HG03565 (cell line): ENCODE results near the gene DAB2IP.

Experiments
- ATAC-seq: cut with Tn5 transposase; IDR thresholded peaks from one replicate; pipeline ENCODE4 v1.9.1; 2021; ENCODE audit warnings: mild to moderate bottlenecking, moderate library complexity; ENCODE audit not compliant: unreplicated experiment

The DAB2IP gene

DNA sequence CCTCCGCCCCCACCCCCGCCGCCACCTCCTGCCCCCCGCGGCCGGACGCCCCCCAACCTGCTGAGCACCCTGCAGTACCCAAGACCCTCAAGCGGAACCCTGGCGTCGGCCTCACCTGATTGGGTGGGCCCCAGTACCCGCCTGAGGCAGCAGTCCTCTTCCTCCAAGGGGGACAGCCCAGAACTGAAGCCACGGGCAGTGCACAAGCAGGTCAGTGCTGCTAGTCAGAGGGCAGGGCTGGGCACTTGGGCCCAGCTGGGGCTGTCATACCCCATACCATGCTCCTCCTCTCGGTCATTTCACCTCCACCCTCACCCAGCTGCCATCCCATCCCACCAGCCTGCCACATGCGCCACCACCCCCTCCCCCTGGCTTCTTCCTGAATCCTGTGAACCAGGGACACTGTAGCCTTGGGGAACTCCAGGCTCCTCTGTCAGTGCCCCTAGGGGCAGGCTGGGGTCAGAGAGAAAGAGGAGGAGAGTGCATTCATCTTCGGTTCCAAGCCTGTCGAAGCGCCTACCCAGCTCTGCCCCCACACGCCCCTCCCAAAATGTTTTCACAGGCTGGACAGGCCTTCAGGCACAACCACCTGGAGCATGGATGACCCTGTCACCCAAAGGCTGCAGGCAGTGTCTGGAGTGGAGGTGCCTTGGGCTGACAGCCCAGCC, 122.0 kb downstream of the DAB2IP start:
- no peak for ATAC-seq

DNA sequence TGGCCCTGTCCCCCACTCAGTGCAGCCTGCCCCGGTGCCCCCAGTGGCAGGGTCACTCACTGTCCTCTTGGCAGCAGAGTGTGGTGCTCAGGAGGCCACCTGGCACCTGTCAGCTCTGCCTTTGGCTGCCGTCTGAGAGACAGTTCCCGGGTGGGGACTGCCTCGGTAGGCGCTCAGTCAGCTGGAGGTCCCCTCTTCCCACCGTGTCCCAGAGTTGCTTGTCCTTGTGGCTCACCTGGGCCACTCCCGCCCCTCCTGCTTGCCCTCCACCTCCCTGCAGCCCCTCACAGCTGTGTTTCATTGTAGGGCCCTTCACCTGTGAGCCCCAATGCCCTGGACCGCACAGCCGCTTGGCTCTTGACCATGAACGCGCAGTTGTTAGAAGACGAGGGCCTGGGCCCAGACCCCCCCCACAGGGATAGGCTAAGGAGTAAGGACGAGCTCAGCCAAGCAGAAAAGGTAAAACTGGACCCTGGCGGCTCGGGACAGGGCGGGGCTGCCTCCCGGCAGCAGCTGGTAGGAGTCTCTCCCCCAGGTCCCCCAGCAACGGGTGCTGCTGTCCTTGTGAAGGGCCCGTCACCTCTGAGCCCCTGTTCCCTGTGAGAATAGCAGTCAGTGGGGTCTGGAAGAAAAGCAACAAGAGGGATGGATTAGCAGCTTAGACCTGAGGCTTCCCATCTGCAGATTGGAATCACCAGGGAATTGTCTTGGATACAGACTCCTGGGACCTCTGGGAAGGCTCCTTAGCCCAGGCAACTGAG, 122.7 kb downstream of the DAB2IP start:
- ATAC-seq: no peak

DNA sequence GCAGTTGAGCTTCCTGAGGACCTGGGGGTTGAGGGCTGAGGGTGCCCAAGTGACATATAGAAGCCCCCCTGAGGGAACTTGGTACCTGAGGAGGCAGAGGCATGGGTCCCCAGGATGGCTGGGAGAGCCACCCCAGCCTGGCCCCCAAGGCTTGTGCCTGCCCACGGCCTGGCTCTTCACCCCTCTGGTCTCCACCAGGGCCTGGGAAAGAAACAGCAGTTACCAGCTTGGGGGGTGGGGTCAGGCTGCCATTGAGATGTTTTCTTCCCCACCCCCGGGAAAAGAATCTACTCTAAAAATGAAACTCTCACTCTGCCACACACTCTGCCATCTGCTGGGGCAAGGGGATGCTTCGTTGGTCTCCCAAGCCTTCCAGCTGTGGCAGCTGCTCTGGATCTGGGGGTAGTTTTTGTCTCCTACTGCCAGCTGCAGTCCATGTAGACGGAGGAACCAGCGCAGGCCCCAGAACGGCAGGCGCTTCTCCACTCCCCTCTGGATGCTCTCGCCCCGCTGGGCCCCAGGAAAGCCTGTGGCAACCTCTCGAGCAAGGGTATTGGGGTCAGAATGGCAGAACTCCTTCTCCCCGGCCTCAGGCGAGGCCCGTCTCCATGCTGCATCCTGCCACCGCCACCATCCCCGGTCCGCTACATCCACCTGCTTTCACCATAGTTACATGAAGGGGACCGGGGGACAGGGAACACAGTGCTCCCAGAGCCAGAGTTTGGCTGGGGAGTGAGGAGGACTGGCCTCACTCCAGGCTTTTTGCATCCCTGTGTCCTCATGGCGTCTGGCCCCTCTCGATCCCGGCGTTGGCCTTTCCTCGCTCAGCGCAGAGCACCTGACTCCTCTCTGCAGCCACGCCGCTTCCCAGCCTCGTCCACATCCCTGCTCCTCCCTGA, 123.5 kb downstream of the DAB2IP start:
- ATAC-seq: no peak

DNA sequence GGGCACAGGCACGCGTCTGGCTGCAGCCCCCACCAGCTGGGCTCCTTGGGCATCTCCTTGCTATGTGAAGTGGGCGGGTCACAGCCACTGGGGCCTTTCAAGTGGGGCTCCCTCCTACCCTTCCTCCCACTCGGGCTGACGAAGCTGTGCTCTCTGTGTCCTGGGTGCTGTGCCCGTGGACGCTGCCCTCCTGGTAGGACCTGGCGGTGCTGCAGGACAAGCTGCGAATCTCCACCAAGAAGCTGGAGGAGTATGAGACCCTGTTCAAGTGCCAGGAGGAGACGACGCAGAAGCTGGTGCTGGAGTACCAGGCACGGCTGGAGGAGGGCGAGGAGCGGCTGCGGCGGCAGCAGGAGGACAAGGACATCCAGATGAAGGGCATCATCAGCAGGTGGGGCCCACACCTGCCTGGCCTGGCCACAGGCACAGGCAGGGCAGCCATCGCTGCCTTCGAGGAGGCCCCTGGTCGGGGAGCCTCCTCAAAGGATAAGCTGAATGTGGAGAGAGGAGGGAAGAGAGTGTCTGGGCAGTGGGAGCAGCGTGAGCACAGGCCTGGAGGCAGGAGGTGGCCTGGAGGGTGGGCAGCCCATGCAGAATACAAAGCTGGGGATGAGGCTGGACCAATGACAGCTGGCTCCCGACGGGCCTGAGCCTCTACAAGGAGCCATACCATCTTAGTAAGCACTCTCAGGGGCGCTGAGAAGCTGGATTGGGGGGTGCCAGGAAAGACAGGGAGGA, 124.7 kb downstream of the DAB2IP start:
- ATAC-seq: no peak

DNA sequence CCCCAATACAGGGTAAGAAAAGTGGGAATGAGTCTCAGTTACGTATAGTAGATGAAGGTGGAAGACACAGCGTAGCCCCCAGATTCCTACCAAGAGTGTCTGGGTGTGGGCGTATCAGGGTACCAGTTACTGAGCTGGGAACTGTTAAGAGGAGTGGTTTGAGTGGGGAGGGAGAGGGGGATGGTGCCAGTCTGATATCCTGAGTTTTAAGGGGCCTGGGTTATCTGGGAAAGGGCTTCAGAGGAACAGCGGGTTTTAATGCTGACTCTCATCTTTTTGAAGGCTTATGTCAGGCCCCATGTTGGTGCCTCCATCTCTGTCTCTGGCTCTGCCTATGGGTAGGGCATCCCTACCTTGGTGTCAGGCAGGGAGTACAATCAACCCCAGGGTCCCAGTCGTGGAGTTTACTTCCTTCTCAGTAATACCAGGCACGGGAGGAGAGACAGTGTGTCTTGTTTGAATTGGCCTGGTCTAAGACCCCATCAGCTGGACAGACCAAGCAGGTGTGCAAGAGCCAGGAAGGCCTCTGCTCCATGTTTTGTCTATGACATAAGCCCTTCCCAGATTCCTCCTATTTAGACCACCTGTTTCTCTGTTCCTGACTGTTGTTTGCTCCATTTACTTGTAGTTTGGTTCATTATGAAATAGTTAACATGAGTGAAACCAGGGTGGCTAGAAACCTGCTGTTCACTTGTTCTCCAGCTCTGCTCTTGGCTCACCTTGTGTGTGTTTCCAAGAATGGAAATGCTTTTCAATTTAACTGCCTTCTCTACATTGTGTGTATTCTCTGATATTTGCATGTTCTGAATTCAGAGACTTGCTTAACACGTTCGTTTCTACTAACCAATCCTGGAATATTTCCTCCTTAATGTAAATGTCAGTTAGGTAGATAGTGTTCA, 125.6 kb downstream of the DAB2IP start:
- no peak for ATAC-seq

DNA sequence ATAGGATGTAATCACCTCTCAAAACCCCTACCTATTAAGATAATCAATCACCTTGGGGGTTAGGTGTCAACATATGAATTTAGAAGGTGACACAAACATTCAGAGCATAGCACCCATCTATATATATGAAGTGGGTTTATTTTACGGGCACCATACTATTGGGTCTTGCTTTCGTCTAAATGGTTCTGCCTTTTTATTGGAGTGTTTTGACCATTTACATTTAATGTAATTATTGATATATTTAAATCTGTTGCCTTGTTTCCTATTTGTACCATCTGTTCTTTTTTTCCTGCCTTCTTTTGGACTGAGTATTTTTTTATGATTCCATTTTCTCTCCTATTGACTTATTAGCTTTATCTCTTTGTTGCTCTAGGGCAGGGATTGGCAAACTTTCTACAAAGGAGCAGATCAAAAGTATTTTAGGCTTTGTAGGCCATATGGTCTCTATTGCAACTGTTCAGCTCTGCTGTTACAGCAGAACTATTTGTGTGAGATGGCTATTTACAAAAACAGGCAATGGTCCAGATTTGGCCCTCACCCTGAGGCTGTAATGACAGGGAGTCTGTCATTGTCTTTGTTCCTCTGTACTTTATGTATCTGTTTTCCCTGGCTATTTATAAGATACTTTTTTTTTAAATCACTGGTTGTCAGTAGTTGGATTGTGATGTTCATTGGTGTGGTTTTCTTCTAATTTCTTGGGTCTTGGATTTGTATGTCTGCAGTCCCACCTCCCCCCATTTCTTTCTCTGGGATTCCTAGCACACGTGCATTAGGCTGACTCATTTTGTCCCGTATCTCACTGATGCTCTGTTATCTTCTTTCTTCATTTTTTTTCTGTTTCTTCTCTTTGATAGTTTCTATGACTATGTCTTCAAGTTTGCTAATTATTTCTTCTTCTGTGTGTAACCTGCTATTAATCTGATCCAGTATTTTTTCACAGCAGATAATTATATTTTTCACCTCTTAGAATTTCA, 127.1 kb downstream of the DAB2IP start:
- no peak for ATAC-seq

DNA sequence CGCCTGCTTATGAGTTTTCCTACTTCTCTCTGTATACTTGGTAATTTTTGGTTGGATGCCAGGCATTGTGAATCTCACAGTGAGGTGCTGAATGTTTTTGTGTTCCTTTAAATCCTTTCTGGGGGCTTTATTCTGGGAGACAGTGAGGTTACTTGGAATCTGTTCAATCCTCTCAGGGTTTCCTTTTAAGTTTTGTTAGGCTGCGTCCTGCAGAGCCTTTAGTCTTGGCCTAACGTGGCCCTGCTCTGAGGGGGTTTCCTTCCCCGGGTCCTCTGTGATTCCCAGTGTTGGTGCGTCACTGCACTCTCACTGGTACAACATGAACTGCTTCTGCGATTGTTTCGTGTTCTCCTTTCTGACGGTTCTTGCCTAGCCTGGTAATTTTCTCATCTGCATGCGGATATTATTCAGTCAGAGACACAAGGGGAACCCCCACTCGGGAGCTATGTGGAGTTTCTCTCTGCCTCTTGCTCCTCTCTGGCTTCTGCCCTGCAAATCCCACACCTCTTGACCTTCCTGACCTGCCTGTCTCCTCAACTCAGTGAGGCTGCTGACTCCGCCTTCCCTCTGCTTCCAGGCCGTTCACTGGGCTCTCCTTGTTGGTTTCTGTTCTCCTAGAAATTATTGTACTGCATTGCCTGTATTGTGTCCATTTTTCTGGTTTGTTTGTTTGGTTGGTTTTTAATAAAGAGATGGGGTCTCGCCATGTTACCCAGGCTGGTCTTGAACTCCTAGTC, 128.1 kb downstream of the DAB2IP start:
- ATAC-seq: no peak

DNA sequence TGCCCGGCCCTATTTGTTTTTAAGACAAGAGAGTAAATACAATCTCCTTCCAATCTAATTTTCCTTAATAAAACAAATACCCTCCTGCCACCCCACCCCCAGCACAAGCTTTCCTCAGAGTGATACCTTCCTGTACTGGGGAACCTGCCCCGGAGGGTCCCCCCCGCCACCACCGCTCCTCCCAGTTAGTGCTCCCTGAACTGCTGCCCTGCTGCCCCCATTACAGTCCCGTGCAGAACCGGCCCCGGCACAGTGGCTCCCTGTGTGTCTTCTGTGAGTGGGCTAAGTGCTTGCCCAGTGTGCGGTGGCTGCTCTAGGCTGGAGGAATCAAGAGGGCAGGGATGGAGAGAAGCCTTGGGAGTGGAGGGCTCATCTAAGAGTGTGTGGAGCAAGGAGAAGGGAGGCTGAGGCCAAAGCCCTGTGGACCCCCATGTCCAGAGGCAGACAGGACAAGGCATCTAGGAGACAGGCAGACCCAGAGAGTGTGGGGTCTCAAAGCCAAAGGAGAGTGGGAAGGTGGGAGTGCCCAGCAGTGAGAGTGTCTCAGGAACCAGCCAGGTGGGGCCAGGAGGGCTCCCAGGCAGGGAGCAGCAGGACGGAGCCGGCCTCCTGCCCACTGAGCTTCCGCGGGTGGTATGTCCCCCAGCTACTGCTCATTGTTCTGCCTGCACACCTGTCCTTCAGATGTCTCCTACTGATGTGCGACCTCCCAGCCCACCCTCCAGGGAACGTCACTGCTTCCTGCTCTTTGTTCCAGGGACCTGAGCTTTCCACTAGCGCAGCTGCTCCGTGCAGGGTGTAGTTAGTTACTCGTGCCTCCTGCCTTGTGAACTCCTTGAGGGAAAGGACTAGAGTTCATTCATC, 129.0 kb downstream of the DAB2IP start:
- no peak for ATAC-seq

DNA sequence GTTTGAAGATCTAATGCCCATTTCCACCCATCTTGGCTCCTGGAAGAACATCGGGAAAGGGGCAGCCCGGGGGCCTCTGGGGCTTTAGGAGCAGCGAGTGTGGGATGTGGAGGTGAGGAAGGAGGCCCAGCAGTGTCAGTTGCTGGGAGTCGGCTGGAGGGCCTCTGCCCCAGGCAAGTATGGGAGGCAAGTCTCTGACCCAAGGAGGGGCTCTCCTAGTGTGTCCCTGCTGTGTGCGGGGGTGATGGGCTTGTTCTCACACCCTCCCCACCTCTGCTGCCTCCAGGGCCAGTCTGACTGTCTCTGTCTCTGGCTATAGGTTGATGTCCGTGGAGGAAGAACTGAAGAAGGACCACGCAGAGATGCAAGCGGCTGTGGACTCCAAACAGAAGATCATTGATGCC, 129.7 kb downstream of the DAB2IP start:
- ATAC-seq: no peak

DNA sequence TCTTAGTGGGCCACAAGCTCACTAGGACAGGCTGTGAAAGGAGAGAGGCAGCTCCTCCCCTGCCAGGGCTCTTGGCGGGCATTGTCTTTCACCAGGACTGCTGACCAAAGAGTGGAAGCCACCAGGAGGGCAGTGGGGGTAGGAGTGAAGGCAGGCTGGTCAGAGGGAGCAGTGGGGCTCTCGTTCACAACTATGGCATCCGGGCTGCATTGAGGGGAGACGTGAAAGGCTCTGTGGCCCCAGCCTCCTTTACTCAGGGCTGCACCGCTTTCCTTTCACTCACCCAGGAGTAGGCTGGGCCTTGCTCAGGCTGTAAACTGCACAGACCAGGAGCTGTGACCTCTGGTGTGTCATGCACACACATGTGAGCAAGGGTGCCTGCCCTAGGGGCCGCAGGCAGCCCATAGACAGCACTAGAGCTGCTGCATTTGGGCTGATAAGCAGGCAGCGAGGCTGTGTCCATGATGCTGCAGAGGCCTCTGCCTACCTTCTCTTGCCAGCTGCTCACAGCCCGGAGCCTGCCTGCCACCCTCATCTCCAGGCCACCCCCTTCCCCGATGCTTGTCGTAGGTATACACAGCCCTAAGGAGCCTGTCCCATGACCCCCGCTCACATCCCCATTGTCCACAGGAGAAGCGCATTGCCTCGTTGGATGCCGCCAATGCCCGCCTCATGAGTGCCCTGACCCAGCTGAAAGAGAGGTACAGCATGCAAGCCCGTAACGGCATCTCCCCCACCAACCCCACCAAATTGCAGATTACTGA, 130.4 kb downstream of the DAB2IP start:
- no peak for ATAC-seq

DNA sequence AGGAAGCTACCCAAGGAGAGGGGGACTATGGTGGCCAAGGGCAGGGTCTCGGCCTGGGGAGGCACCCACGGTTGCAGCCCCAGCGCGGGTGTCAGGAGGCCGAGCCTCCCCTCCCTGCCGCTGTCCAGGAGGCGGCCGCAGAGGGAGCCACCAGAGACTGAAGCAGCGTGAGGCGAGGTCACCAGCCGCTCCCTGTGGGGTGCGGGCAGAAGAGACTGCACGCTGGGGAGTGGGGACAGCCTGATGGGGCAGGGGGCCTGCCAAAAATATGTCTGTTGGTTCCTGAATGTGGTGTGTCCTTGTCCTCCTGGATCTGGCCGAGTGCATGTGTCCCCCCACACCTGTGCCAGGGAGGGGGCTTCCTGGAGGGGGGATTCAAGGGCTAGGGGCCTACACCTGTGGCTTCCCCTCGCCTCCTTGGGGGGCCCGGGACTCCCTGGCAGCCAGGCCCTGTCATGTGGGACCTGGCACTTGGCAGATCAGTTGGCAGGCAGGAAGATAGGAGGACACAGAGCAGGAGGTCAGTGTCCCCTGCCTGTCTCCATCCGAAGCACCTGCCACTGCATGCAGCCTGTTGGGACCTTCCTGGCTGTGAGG, 131.2 kb downstream of the DAB2IP start:
- ATAC-seq: no peak

DNA sequence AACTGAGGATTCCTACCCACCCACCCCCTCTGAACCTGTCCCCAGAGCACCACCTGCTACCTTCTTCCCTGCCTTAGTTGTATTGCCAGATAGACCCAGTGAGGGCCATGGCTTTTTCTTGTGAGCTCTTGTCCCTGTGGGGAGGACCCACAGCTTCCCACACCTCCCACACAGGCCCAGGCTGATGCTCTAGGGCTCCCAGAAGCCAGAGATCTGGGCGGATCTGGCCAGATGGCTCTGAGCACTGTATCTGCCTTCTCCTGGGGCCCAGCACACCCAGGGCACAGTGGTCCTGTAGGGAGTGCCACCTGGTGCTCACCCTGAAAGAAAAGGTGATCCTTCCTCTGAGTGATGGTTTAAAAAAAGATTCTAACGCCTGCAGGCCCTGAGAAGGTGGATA, 131.7 kb downstream of the DAB2IP start:
- no peak for ATAC-seq

DNA sequence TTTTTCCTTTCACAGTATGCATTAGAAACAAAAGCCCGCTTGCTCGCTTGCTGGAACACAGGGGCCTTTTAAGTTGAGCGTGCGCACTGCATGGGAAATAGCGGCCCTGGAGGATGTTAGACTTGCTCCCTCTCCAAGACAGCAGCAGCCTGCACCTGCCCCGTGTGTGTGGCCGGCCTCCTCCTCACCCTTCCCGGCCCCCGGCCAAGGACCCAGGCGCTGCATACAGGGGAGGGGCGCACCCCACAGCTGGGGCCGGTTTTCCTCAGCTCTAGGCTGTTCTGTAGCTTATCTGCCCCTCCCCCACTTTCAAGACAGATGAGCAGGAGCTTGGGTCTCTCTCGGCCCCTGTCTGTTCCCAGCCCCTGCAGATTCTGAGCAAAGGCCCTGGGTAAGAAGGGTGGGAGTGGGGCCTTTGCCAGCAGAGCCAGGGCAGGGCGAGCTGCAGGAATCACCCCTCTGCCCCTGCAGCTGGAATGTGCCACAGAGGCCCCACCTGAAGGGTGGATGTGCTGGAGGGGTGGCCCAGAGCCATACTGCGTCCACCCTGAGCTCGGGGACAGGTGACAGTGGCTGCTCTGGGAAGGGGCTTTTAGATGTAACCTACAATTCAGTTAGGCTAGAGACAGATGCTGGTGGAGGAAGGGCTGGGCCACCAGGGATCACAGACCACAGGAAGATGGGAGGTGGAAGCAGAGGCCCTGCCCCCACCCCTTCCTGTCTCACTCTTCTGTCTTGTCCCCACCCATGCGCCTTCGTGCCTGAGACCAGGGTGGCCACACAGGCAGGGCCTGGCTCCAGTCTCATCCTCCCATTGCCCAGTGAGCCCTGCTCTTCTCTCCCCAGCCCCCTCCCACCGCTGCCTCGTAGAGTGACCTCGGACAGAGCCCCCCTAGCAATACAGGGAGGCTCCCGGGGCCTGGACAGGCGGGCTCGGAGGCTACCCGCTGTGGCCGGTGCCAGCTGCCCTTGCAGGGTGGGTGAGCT, 132.4 kb downstream of the DAB2IP start:
- ATAC-seq: no peak

DNA sequence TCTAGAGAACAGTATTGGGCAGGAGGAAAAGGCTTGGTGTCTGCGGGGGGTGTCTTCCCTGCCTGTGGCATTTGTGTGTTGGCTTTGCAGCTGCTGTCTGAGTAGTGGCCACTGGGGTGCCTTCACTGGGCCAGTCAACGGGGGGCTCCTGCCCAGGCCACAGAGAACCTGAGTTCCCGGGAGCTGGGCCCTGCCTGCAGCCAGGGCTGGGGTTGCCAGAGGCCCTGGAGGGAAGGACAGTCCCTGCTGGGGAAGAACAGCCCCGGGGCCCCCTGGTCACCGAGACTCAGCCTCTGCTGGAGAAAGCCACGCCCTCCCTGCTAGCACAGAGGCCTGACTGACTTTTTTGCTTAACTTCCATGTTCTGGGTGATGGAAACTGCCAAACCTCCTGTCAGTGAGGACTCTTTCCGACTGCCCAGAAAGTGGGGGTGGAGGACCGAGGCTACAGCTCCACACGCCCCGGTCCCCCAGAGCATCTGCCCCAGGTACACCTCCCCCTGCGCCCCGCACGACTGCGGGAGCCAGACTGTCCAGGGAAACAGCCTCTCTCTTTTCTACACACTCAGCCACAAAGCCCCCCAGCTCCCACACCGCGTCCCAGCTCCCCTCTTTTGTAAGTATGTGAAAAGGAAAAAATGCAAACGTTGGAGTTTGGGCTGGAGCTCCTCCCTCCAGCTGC, 133.4 kb downstream of the DAB2IP start:
- ATAC-seq: no peak
